NCI-H2107 treated with DMSO at 0.1 percent for 48 hours (cell line): ENCODE results near the gene PPP2R2B.
"Not testable (repeated sequence)": the region's sequence is repeated elsewhere in the genome, so short reads cannot be mapped to it uniquely, and the experiment has no call there.

Experiments
- DNase-seq: peaks from one replicate; lab custom pipeline; 2025; ENCODE audit not compliant: unreplicated experiment; lab: John Stamatoyannopoulos, UW

PPP2R2B gene

GRCh38 chr5:146748533-146748932 is 130.0 kb downstream of the PPP2R2B start:
- DNase-seq, result no peak

DNA sequence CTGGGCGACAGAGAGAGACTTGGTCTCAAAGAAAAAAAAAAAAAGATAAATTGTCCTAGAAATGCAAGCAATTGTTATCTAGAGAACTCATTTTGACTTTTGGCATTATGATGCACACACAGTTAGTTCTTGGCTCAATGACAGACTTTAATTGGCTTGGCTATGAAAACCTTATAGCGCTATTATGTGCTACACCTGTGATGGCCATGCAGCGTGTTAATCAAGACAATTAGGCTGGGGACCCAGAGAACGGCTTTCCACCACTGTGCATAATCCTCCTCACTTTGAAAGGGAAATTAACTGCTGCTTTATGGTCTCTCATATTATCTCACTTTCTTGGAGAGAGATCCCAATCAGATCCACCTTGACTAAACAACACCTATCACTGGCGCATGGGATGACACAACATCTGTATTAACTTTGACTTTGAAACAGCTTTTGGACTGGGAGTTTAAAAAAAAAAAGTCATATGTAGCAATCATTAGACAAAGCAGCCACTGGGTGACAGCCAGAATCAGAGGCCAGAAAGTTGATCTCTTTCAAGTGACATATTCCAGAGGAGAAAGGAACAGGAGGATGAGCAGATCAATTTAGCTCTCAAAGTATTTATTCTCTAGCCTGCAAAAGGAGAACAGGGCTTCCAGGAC is 132.5 kb downstream of the PPP2R2B start:
- DNase-seq, result no peak

DNA sequence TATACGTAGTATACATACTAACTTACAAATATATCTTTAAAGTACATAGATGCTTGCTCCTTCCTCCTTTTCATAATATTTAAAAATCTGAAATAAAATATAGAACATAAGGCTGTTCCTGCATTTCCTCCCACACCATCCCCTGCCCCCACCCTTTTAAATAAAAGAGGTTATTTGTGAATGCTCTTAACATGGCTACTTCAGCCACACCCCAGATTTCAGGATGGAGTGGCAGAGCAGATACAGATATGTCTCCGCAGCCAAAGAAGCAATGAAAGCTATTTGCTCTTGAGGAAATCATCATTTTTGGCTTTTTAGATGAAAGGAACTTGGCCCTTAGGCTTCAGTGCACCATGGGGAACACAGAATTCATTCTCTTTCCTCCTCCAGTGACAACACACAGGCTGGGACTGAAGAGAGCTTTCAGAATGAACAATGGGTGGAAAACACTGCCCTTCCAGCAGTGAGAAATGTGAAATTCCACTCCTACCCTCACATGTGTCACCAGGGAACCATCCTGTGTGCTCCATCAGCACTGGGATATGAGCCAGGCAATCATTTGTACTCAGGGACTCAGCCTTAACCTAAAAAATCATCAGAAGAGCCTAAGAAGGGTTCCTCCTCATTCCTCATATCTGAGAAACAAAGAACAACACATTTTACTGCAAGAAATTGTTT is 134.3 kb downstream of the PPP2R2B start:
- DNase-seq, result no peak

DNA sequence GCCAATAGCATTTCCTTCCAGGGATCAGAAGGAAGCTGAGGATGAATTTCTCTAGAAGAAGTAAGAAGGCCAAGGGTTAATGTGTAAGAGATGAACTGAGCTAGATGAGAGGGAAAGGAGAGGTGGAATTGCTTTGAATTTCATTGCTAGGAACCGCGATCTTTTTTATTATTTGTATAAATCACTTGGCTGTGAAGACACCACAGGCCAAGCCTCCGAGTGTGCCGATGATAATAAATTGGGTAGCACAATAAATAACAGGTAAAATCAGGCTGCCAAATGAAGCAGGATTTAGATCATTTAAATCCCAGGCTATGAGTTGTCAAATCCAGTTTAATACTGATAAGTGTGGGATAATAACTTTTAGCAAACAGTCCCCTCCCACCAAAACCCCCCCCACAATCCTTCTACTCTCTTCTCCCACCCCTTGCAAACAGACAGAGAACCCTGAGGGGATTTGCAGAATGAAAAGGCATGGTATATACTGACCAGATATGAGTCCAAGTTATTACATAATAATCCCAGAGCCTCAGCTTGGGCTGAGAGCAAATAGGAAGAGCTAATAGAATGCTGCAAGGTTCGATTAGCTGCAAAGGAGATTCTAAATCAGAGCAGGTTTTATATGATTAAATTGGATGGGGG is 143.5 kb downstream of the PPP2R2B start:
- no peak for DNase-seq

DNA sequence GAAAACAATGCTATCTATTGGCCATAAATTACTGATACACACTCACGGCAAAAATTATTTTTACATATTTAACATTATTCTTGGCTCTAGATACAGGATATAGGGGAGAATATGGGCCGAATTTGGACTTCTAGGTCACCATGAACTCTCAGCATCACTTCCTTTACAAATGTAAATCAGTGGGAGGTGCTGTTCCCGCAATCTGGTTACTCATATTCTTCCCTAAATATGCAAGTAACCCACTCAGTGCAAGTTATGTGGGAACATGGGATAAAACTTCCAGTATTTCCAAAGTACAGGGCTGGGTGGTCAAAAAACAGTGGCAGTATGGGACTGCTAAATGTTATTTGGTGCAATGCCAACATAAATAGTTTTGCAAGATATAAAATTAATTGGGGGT is 145.6 kb downstream of the PPP2R2B start:
- no peak for DNase-seq

GRCh38 chr5:146731909-146732659 is 146.5 kb downstream of the PPP2R2B start:
- no peak for DNase-seq

DNA sequence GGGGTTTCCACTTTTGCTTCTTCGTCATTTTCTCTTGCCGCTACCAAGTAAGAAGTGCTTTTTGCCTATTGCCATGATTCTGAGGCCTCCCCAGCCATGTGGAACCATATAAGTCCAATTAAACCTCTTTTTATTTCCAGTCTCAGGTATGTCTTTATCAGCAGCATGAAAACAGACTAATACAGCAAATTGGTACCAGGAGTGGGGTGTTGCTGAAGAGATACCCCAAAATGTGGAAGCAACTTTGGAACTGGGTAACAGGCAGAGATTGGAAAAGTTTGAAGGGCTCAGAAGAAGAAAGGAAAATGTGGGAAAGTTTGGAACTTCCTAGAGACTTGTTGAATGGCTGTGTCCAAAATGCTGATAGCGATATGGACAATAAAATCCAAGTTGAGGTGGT is 149.8 kb downstream of the PPP2R2B start:
- not testable (repeated sequence) for DNase-seq

- no peak for DNase-seq
Observed at GRCh38 chr5:146726891-146727290, 151.7 kb downstream of the PPP2R2B start.

DNA sequence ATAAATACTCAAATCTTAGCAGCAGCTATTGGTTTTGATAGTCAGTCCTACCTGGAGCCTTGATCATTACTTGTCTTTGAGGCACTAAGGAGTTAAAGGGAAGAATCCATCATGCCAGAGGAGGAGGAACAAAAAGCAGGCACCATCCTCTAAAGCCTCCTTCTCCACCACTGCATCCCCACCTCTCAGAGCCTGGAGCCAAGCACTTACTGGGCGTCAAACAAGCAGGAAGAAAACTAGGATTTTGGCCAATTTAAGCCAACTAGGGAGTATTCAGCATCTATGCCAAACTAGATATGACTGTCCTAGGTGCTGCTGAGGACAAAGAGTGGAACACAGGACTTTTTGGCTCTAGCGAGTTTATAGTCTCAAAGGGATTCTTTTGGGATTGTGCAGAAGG is 152.5 kb downstream of the PPP2R2B start:
- no peak for DNase-seq

GRCh38 chr5:146725025-146725424 is 153.5 kb downstream of the PPP2R2B start:
- DNase-seq, result no peak

GRCh38 chr5:146722361-146722779 is 156.2 kb downstream of the PPP2R2B start:
- no peak for DNase-seq

DNA sequence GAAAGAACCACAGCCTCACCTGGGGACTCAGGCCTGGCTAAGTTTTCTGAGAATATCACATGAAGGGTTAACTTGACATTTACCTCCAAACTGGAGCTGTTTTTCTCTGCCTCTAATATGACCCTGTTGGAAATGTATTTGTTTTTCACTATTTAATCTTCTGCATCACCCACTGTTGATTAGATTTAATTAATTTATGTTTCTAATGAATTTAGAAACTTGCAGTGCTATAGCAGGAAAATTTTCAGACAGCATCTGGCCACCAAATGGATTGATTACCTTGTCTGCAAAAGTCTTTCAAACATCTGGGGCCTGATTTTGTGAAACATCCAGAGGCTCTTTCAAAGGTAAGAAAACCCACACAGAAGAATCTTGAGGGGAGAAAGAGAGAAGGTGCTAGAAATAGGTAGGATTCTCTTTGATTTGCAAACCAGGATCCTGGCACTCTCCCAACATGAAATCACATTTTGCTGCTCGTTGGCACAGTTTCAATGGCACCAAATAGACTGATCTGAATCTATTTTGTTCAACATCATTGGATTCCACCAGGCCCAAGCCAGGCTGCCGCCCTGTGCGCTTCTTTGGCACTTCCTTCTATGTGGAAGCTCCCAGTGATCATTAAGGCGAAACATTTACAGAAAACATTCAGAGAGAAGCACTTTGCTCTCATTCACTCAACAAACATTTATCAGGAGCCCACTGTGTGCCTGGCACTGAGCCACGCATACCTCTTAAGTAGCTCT is 157.3 kb downstream of the PPP2R2B start:
- no peak for DNase-seq

GRCh38 chr5:146720107-146720506 is 158.4 kb downstream of the PPP2R2B start:
- no peak for DNase-seq

DNA sequence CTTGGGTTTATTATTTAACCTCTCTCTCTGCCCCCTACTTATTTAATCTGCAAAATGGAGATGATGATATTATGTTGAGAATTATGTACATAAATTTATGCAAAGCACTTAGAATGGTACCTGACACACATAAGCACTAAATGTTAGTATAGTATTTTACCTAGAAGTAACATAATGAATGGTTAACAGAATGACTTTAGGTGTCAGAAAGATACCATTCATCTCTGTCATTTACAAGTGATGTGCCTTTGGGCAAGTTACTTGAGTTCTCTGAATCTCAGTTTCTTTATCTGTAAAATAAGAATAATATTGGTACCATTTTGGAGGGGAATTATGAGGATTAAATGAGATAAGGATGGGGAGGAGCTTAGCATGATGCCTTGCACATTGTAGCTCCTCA is 159.4 kb downstream of the PPP2R2B start:
- no peak for DNase-seq

DNA sequence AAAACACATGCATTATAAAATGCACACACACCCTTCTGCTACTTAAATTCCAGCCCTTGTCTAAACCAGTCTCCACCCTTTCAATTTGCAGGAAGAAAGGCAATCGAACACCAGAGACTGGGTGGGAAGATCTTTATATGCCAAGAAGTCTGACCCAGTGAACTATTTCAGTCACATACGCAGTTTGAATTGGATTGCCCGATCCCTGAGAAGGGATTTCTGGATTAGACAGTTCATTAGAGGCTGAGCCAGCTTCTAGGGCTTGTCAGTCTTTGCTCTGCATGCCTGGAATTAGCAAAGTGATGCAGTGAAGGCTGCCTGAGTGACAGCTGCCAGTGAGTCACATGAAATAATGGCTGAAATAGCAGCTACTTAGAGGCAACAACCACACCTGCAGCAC is 159.9 kb downstream of the PPP2R2B start:
- DNase-seq, result no peak

- no peak for DNase-seq
Observed at GRCh38 chr5:146717951-146718350, 160.6 kb downstream of the PPP2R2B start.

DNA sequence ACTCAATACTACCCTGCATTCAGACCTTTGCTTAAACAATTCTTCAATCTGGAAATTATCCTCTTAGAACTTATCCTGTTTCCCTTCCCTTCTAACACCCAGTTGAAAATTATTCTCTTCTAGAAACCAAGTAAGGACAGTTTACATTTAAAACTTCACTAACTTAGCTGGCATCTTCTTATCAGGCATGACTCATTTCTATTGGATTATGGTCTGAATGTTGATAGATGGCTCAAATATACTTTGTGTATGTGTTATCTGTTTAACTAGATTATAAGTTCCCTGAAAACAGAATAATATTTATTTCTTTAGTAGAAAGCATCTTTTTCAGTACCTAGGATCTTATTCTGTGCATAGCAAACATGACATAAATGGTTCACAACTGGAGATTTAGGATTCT is 161.9 kb downstream of the PPP2R2B start:
- DNase-seq, result no peak

GRCh38 chr5:146710348-146710747 is 168.2 kb downstream of the PPP2R2B start:
- no peak for DNase-seq

DNA sequence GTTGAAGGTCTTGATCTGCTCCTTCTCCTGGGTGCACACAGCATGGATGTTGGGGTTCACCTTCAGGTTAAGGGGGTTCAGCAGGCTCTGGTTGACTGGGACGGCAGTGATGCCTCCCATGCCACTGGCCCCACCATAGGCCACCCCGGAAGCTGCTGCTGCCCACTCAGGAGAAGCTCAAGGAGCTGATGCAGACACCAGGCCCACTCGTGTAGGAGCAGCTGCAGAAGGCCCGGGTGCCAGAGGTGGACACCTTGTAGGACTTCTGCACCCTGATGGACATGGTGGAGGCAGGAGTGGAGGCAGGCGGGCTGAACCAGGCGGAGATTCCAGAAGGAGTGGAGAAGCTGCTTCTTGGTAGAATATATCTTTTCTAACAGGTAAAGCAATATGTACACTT is 171.2 kb downstream of the PPP2R2B start:
- no peak for DNase-seq

GRCh38 chr5:146706321-146706972 is 172.1 kb downstream of the PPP2R2B start:
- no peak for DNase-seq
